ENCODE measurements around the gene GPD2. TPM values are rescaled to one million over a fixed set of nuclear protein-coding genes. Genes with fewer than 3 reads are reported as not detected.

Gene GPD2
- total and polyA plus RNA-seq, 8 donors: 2.8 to 17.7 (median 10.2) TPM

DNA sequence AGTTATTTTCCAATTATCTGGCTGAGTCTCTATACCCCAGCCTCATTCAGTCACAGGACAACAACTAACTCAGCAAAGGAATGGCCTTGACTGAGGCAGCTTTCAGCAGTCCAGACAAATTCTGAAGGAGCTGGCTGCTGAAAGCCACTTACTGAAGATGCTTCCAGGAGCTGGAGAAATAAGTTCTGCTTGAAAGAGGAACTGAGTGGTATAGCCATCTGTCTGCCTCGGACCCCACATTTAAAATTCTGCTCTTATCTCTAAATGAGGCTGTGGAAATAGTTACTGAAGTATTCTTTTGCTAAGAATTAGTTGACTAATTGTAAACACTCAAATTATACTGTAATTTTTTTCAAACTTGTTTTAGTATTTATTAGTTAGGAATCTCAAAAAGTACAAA is 9.1 kb upstream of the GPD2 start:
- no peak for DNase-seq
- no peaks in the 10 kb centered on the region for H3K36me3 ChIP-seq
- ATAC-seq: no peak
- no peak overlapping the region for H3K4me3 ChIP-seq
- H3K4me1 ChIP-seq: peaks cover 5 to 12% (median 10%) of the 10 kb centered on the region in 3 donors
- H3K9me3 ChIP-seq: no peaks in the 10 kb centered on the region
- intact Hi-C loops (cut with DNase I): no loop called here
- 83 to 84% methylated on average over 1 of the region's 1 CpG for WGBS, 2 donors
- no peaks in the 10 kb centered on the region for H3K27me3 ChIP-seq
- no peak for FAIRE-seq
- TF ChIP-seq CTCF (IDR thresholded peaks at IDR 0.05): no peak
- no peak overlapping the region for H3K27ac ChIP-seq

- FAIRE-seq: no peak
- no peak for TF ChIP-seq CTCF (IDR thresholded peaks at IDR 0.05)
- H3K27ac ChIP-seq: no peak overlapping the region
These were observed 7.0 kb upstream of the GPD2 start for GRCh38 chr2:156429211-156429610.

GRCh38 chr2:156430236-156430979 is 5.8 kb upstream of the GPD2 start:
- Histone ChIP-seq H3K4me3 (no peak overlapping the region), H3K36me3 (no peaks in the 10 kb centered on the region), H3K27ac (peak overlapping the region in 2 of 4 donors; percentile 1 to 35), H3K27me3 (no peaks in the 10 kb centered on the region), H3K4me1 (peaks cover 0 to 10% (median 5%) of the 10 kb centered on the region in 3 donors), H3K9me3 (no peaks in the 10 kb centered on the region)
- DNase-seq (no peak), ATAC-seq (no peak), FAIRE-seq (no peak)
- TF ChIP-seq CTCF (IDR thresholded peaks at IDR 0.05): no peak
- intact Hi-C loops (cut with DNase I): no loop called here
- WGBS, 2 donors: 48 to 63% methylated on average over 2 of the region's 2 CpGs

More at GRCh38 chr2:156429211-156429610, 7.0 kb upstream of the GPD2 start:
- H3K27me3 ChIP-seq: no peaks in the 10 kb centered on the region
- no peaks in the 10 kb centered on the region for H3K9me3 ChIP-seq
- no peaks in the 10 kb centered on the region for H3K36me3 ChIP-seq
- DNase-seq (no peak), ATAC-seq (no peak)
- no peak overlapping the region for H3K4me3 ChIP-seq
- peaks cover 1 to 10% (median 5%) of the 10 kb centered on the region in 3 donors for H3K4me1 ChIP-seq
- intact Hi-C loops (cut with DNase I): no loop called here

DNA sequence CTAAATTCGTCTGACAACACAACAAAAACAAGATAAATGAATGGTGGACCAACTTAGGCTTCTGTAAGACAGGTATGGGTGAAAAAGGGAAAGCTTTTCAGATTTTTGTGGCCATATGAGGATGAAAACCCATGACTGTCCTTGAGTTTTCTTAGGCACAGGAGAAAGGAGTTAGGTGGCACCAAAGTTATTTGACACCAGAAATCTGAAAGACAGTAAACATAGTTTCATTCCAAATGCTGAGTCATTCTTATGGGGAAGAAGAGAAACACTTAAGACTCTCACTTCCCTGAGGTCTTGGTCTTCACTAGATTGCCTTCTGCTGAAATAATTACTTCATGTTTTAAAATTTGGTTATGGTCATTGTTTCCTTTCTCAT is 5.2 kb upstream of the GPD2 start:
- peaks cover 0 to 10% (median 5%) of the 10 kb centered on the region in 3 donors for H3K4me1 ChIP-seq
- intact Hi-C loops (cut with DNase I): no loop called here
- no peaks in the 10 kb centered on the region for H3K27me3 ChIP-seq
- H3K36me3 ChIP-seq: no peaks in the 10 kb centered on the region
- 57 to 81% methylated on average over 1 of the region's 1 CpG for WGBS, 2 donors
- no peak overlapping the region for H3K4me3 ChIP-seq
- H3K9me3 ChIP-seq: no peaks in the 10 kb centered on the region
- peak overlapping the region in 2 of 4 donors; percentile 1 to 35 for H3K27ac ChIP-seq
- DNase-seq (no peak), FAIRE-seq (no peak), ATAC-seq (peak in 3 of 4 donors; percentile 34 to 60 (median 57))
- no peak for TF ChIP-seq CTCF (IDR thresholded peaks at IDR 0.05)
